GM21737 (cell line): ENCODE data around the gene KAT2B.
"Not testable (repeated sequence)": the region's sequence is repeated elsewhere in the genome, so short reads cannot be mapped to it uniquely, and the experiment has no call there.

Experiments
- ATAC-seq: cut with Tn5 transposase; IDR thresholded peaks from one replicate; pipeline ENCODE4 v1.9.1; 2021; ENCODE audit warnings: mild to moderate bottlenecking, moderate library complexity; ENCODE audit not compliant: unreplicated experiment

Gene KAT2B

GRCh38 chr3:20041197-20041780 lies 1.0 kb downstream of the KAT2B start:
- peak; percentile 39 for ATAC-seq

- no peak for ATAC-seq
Measured at GRCh38 chr3:20042331-20042730, 2.1 kb downstream of the KAT2B start.

- peak; percentile 29 for ATAC-seq
Measured at GRCh38 chr3:20043396-20043795, 3.1 kb downstream of the KAT2B start.

- ATAC-seq: no peak
Measured at GRCh38 chr3:20043825-20044224, 3.6 kb downstream of the KAT2B start.

GRCh38 chr3:20045141-20045540 lies 4.9 kb downstream of the KAT2B start:
- ATAC-seq: not testable (repeated sequence)

GRCh38 chr3:20046556-20046955 lies 6.3 kb downstream of the KAT2B start:
- ATAC-seq: no peak

- ATAC-seq: no peak
Measured at GRCh38 chr3:20047341-20047779, 7.1 kb downstream of the KAT2B start.

GRCh38 chr3:20047976-20048883 lies 8.0 kb downstream of the KAT2B start:
- peak; percentile 31 for ATAC-seq

GRCh38 chr3:20051123-20051806 lies 11.0 kb downstream of the KAT2B start:
- no peak for ATAC-seq

- ATAC-seq: no peak
Measured at GRCh38 chr3:20052851-20053250, 12.6 kb downstream of the KAT2B start.

GRCh38 chr3:20054549-20054987 lies 14.3 kb downstream of the KAT2B start:
- ATAC-seq: peak; percentile 89

GRCh38 chr3:20055020-20055775 lies 15.0 kb downstream of the KAT2B start:
- peak; percentile 13 for ATAC-seq

- ATAC-seq: no peak
Measured at GRCh38 chr3:20055842-20056241, 15.6 kb downstream of the KAT2B start.

- ATAC-seq: no peak
Measured at GRCh38 chr3:20056725-20057611, 16.7 kb downstream of the KAT2B start.

GRCh38 chr3:20057612-20058180 lies 17.4 kb downstream of the KAT2B start:
- no peak for ATAC-seq

GRCh38 chr3:20059929-20060328 lies 19.7 kb downstream of the KAT2B start:
- ATAC-seq: no peak

- peak; percentile 66 for ATAC-seq
Measured at GRCh38 chr3:20060974-20061685, 20.9 kb downstream of the KAT2B start.

- no peak for ATAC-seq
Measured at GRCh38 chr3:20062996-20063395, 22.8 kb downstream of the KAT2B start.

GRCh38 chr3:20064387-20064786 lies 24.1 kb downstream of the KAT2B start:
- ATAC-seq: no peak
